Esophagus muscularis mucosa (tissue), 3 donors: ENCODE data around the gene PLB1.

Source experiments
- POLR2A ChIP-seq: fragments of 450-650 bp; IDR thresholded peaks from one replicate; pipeline ENCODE4 v1.6.1; 2017; ENCODE audit warnings: antibody characterized with exemption, moderate library complexity, mild to moderate bottlenecking, low read depth
- POLR2AphosphoS5 ChIP-seq, 2 donors: sonication (generic); formaldehyde crosslinking; IDR thresholded peaks; one replicate each; pipeline ENCODE4 v1.6.1; 2017; ENCODE audit warnings: antibody characterized with exemption in 2 of 2
- TF ChIP-seq, protein P1 (sequence below), 3 experiments: fragments of 200-600 bp in 2 of 3; fragments of 450-650 bp in 1 of 3; sonication (generic) in 2 of 3; IDR thresholded peaks; one replicate each; pipeline ENCODE4 v1.5.1; 2017 to 2019; ENCODE audit warnings: antibody characterized with exemption in 3 of 3, mild to moderate bottlenecking in 2 of 3, moderate library complexity in 1 of 3

GRCh38 chr2:28600181-28600580 is 104.3 kb downstream of the PLB1 start:
- TF ChIP-seq, protein P1, sequence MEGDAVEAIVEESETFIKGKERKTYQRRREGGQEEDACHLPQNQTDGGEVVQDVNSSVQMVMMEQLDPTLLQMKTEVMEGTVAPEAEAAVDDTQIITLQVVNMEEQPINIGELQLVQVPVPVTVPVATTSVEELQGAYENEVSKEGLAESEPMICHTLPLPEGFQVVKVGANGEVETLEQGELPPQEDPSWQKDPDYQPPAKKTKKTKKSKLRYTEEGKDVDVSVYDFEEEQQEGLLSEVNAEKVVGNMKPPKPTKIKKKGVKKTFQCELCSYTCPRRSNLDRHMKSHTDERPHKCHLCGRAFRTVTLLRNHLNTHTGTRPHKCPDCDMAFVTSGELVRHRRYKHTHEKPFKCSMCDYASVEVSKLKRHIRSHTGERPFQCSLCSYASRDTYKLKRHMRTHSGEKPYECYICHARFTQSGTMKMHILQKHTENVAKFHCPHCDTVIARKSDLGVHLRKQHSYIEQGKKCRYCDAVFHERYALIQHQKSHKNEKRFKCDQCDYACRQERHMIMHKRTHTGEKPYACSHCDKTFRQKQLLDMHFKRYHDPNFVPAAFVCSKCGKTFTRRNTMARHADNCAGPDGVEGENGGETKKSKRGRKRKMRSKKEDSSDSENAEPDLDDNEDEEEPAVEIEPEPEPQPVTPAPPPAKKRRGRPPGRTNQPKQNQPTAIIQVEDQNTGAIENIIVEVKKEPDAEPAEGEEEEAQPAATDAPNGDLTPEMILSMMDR (IDR thresholded peaks at IDR 0.05) = no peak
- TF ChIP-seq POLR2A (no peak), POLR2AphosphoS5 (IDR thresholded peaks at IDR 0.05) (no peak)
